Muscle layer of duodenum (tissue), 2 donors: Measurements from ENCODE around the gene EEF2.
A peak's percentile ranks its signal among the peaks of the same experiment; 100 is the strongest.
"Not testable (repeated sequence)": the region's sequence is repeated elsewhere in the genome, so short reads cannot be mapped to it uniquely, and the experiment has no call there.

ENCODE experiments used
- H3K27ac ChIP-seq: one replicate; pipeline ENCODE4 v1.7.0; 2013; ENCODE audit warnings: mild to moderate bottlenecking, low read length
- H3K27me3 ChIP-seq: one replicate; pipeline ENCODE4 v1.7.0; 2013; ENCODE audit warnings: low read depth, mild to moderate bottlenecking, control low read depth, low read length
- H3K36me3 ChIP-seq, 2 donors: one replicate each; pipeline ENCODE4 v1.7.0; 2013; ENCODE audit warnings: low read length in 2 of 2, control low read depth in 1 of 2, mild to moderate bottlenecking in 1 of 2; ENCODE audit not compliant: insufficient read depth in 2 of 2, control insufficient read depth in 1 of 2
- H3K4me1 ChIP-seq, 2 donors: one replicate each; pipeline ENCODE4 v1.7.0; 2013; ENCODE audit warnings: low read length in 2 of 2, mild to moderate bottlenecking in 2 of 2, control low read depth in 1 of 2, moderate library complexity in 1 of 2; ENCODE audit not compliant: insufficient read depth in 2 of 2, control insufficient read depth in 1 of 2
- H3K4me3 ChIP-seq, 2 donors: one replicate each; pipeline ENCODE4 v1.7.0; 2013; ENCODE audit warnings: low read length in 2 of 2, low read depth in 1 of 2, mild to moderate bottlenecking in 1 of 2
- H3K9me3 ChIP-seq, 2 donors: one replicate each; pipeline ENCODE4 v1.7.0; 2013; ENCODE audit warnings: low read length in 2 of 2, control low read depth in 1 of 2, mild to moderate bottlenecking in 1 of 2; ENCODE audit not compliant: control insufficient read depth in 1 of 2
- donor health status: healthy.

The EEF2 gene

GRCh38 chr19:3961007-3961406, 24.3 kb downstream of the EEF2 start:
- H3K36me3 ChIP-seq = peaks cover 35 to 77% of the 10 kb centered on the region in 2 donors
- H3K4me1 ChIP-seq = peaks cover 0 to 6% of the 10 kb centered on the region in 2 donors
- H3K27ac ChIP-seq = no peak overlapping the region

GRCh38 chr19:3959766-3960131, 25.5 kb downstream of the EEF2 start:
- H3K4me3 ChIP-seq = no peak overlapping the region
- H3K4me1 ChIP-seq = no peaks in the 10 kb centered on the region
- no peak overlapping the region for H3K27ac ChIP-seq
- H3K27me3 ChIP-seq = no peaks in the 10 kb centered on the region
- H3K9me3 ChIP-seq = no peaks in the 10 kb centered on the region
- peaks cover 32 to 74% of the 10 kb centered on the region in 2 donors for H3K36me3 ChIP-seq

More at GRCh38 chr19:3961007-3961406, 24.3 kb downstream of the EEF2 start:
- H3K9me3 ChIP-seq = no peaks in the 10 kb centered on the region
- H3K27me3 ChIP-seq = no peaks in the 10 kb centered on the region
- H3K4me3 ChIP-seq = no peak overlapping the region

GRCh38 chr19:3958836-3959765, 26.2 kb downstream of the EEF2 start:
- H3K36me3 ChIP-seq = peaks cover 32 to 68% of the 10 kb centered on the region in 2 donors
- no peaks in the 10 kb centered on the region for H3K9me3 ChIP-seq
- no peaks in the 10 kb centered on the region for H3K27me3 ChIP-seq
- no peak overlapping the region for H3K4me3 ChIP-seq
- no peaks in the 10 kb centered on the region for H3K4me1 ChIP-seq
- H3K27ac ChIP-seq = no peak overlapping the region

GRCh38 chr19:3955688-3956087, 29.6 kb downstream of the EEF2 start:
- no peaks in the 10 kb centered on the region for H3K27me3 ChIP-seq
- peaks cover 0 to 16% of the 10 kb centered on the region in 2 donors for H3K4me1 ChIP-seq
- H3K9me3 ChIP-seq = no peaks in the 10 kb centered on the region
- H3K27ac ChIP-seq = no peak overlapping the region
- H3K4me3 ChIP-seq = no peak overlapping the region
- H3K36me3 ChIP-seq = peaks cover 13 to 36% of the 10 kb centered on the region in 2 donors

GRCh38 chr19:3955276-3955675, 30.0 kb downstream of the EEF2 start:
- H3K9me3 ChIP-seq, H3K27me3 ChIP-seq, H3K4me3 ChIP-seq, H3K27ac ChIP-seq: not testable (repeated sequence)
- Histone ChIP-seq H3K36me3 (peaks cover 8 to 32% of the 10 kb centered on the region in 2 donors), H3K4me1 (peaks cover 0 to 19% of the 10 kb centered on the region in 2 donors)

- Histone ChIP-seq H3K9me3 (no peaks in the 10 kb centered on the region), H3K4me1 (peaks cover 0 to 19% of the 10 kb centered on the region in 2 donors), H3K27ac (no peak overlapping the region), H3K36me3 (peaks cover 2 to 21% of the 10 kb centered on the region in 2 donors), H3K4me3 (no peak overlapping the region), H3K27me3 (no peaks in the 10 kb centered on the region)
Observed at GRCh38 chr19:3954107-3954506, 31.2 kb downstream of the EEF2 start.

- H3K27ac ChIP-seq, H3K9me3 ChIP-seq: not testable (repeated sequence)
- peaks cover 0 to 19% of the 10 kb centered on the region in 2 donors for H3K4me1 ChIP-seq
Observed at GRCh38 chr19:3952755-3953276, 32.4 kb downstream of the EEF2 start.

GRCh38 chr19:3950871-3951861, 34.1 kb downstream of the EEF2 start:
- H3K4me3 ChIP-seq = peak overlapping the region; percentile 13 to 28

More at GRCh38 chr19:3952755-3953276, 32.4 kb downstream of the EEF2 start:
- not testable (repeated sequence) for H3K36me3 ChIP-seq, H3K4me3 ChIP-seq, H3K27me3 ChIP-seq

GRCh38 chr19:3949997-3950859, 35.0 kb downstream of the EEF2 start:
- H3K4me1 ChIP-seq = peaks cover 0 to 19% of the 10 kb centered on the region in 2 donors
- no peak overlapping the region for H3K27ac ChIP-seq
- no peaks in the 10 kb centered on the region for H3K36me3 ChIP-seq
- no peaks in the 10 kb centered on the region for H3K9me3 ChIP-seq
- H3K4me3 ChIP-seq = no peak overlapping the region
- H3K27me3 ChIP-seq = no peaks in the 10 kb centered on the region

More at GRCh38 chr19:3950871-3951861, 34.1 kb downstream of the EEF2 start:
- Histone ChIP-seq H3K27me3 (no peaks in the 10 kb centered on the region), H3K9me3 (no peaks in the 10 kb centered on the region), H3K27ac (peak overlapping the region; percentile 23), H3K4me1 (peaks cover 0 to 19% of the 10 kb centered on the region in 2 donors), H3K36me3 (peaks cover 0 to 6% of the 10 kb centered on the region in 2 donors)

- no peak overlapping the region for H3K27ac ChIP-seq
- H3K27me3 ChIP-seq = no peaks in the 10 kb centered on the region
- no peaks in the 10 kb centered on the region for H3K9me3 ChIP-seq
- H3K36me3 ChIP-seq = no peaks in the 10 kb centered on the region
- H3K4me1 ChIP-seq = peaks cover 0 to 19% of the 10 kb centered on the region in 2 donors
- no peak overlapping the region for H3K4me3 ChIP-seq
Observed at GRCh38 chr19:3949294-3949693, 36.0 kb downstream of the EEF2 start.
